BLaER1 treated with 17β-estradiol and CSF1 and Interleukin-3, amounts not matched to agents 10 nM and 100 nM (cell line): ENCODE results near the gene ZFAND2B.
A peak's percentile ranks its signal among the peaks of the same experiment; 100 is the strongest.

Experiments
- H3K27ac ChIP-seq, 11 experiments: shearing (Covaris generic); formaldehyde crosslinking; 2 replicates each; pipeline ENCODE4 v1.8.1; 2022
- H3K27me3 ChIP-seq, 11 experiments: shearing (Covaris generic); formaldehyde crosslinking; 2 replicates each; pipeline ENCODE4 v1.8.1; 2022
- H3K36me3 ChIP-seq, 11 experiments: shearing (Covaris generic); formaldehyde crosslinking; 2 replicates each; pipeline ENCODE4 v1.8.1; 2022
- H3K4me1 ChIP-seq, 10 experiments: shearing (Covaris generic); formaldehyde crosslinking; 2 replicates each; pipeline ENCODE4 v1.8.1; 2022
- H3K4me2 ChIP-seq, 11 experiments: shearing (Covaris generic); formaldehyde crosslinking; 2 replicates each; pipeline ENCODE4 v1.8.1; 2022
- H3K4me3 ChIP-seq, 10 experiments: shearing (Covaris generic); formaldehyde crosslinking; 2 replicates each; pipeline ENCODE4 v1.8.1; 2022
- H3K9ac ChIP-seq, 11 experiments: shearing (Covaris generic); formaldehyde crosslinking; 2 replicates each; pipeline ENCODE4 v1.8.1; 2022
- H3K9me3 ChIP-seq, 11 experiments: shearing (Covaris generic); formaldehyde crosslinking; replicated peaks in 1 of 11; 2 replicates each; pipeline ENCODE4 v1.8.1; 2022
- H4K20me1 ChIP-seq, 11 experiments: shearing (Covaris generic); formaldehyde crosslinking; 2 replicates each; pipeline ENCODE4 v1.8.1; 2022
- Cebpa-rat ChIP-seq, 11 experiments: shearing (Covaris generic); IDR thresholded peaks; 2 replicates each; pipeline ENCODE4 v1.8.1; 2022

ZFAND2B gene, protein sequence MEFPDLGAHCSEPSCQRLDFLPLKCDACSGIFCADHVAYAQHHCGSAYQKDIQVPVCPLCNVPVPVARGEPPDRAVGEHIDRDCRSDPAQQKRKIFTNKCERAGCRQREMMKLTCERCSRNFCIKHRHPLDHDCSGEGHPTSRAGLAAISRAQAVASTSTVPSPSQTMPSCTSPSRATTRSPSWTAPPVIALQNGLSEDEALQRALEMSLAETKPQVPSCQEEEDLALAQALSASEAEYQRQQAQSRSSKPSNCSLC

DNA sequence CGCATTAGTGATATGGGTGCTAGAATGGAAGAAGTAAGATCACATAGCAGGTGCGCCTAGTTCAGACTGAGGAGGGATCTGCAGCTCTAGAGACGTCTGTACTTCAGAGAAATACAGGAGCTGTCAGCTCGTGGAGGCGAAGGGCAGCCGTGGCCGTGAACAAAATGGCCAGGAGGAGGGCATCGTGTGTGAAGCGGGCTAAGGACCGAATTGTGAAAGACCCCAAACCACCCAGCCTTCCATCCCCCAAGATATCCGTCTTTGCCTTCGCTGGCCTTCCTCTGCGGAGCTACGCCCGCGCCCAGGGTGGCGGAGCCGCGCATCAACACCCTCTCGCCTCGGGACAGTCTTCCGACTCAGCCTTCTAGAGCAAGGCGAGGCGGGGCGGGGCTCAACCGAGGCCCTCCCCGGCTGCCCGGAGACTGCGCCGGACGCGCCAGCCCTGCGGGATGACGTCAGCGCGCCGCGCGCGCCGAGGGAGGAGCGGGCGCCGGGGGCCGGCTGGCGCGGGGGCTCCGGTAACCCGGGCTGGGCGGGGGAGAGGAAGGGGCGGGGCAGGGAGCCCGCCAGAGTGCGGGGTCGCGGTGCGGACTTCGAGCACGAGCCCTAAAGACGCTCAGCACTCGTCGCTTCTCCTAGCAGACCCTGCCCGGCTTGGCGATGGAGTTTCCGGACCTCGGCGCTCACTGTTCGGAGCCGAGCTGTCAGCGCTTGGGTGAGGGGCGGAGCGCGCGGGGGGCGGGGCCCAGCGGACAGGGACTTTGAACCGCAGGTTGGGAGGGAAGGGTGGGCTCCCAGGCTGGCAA lies at the start of gene ZFAND2B:
Gene ZFAND2B (plus strand): TSS at position 455 of the 806 bp plus-strand sequence. CDS start 206 bp downstream, at position 661.
- peak within 1 kb of the TSS; percentile 65 to 81 (median 76) for H3K27ac ChIP-seq
- H3K9ac ChIP-seq = peak within 1 kb of the TSS; percentile 74 to 84 (median 77)
- no peak for TF ChIP-seq Cebpa-rat (IDR thresholded peaks at IDR 0.05)
- H3K4me1 ChIP-seq = peaks cover 40 to 51% (median 45%) of the 10 kb centered on the region in 10 experiments
- peaks cover 21 to 40% (median 32%) of the 10 kb centered on the region in 11 experiments; a peak in 21 of 22 replicates for H3K36me3 ChIP-seq
- peak within 1 kb of the TSS; percentile 90 to 97 (median 95) for H3K4me2 ChIP-seq
- peaks cover 0 to 5% (median 0%) of the 10 kb centered on the region in 11 experiments; a peak in 2 of 22 replicates for H3K9me3 ChIP-seq
- no peaks in the 10 kb centered on the region for H3K27me3 ChIP-seq
- peak within 1 kb of the TSS; percentile 51 to 74 (median 62) for H3K4me3 ChIP-seq
- H4K20me1 ChIP-seq = peaks cover 0 to 25% (median 6%) of the 10 kb centered on the region in 11 experiments; a peak in 9 of 22 replicates

DNA sequence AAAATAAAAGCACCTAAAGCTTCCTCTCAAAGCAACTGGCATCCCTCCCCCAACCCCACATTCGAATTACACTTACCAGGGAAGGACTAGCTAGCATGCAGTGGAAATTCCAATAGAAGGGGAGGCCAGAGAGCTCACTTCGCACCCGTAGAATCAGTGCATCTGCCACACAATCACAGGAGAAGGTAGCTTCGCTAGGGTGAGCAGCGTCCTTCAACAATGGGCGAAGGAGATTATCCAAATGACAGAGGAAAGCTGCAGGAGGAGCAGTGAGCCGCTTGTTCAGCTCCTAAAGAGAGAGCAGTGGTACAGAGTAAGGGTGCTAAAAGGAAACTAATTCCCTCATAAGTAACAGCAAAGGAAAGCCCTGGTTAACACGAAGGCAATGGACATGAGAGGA lies 49.2 kb upstream of the ZFAND2B start:
- H4K20me1 ChIP-seq = peaks cover 0 to 29% (median 0%) of the 10 kb centered on the region in 11 experiments; a peak in 7 of 22 replicates
- H3K9ac ChIP-seq = peak overlapping the region in 3 of 11 experiments; percentile 3 to 47 (median 6); a peak in 4 of 22 replicates
- TF ChIP-seq Cebpa-rat (IDR thresholded peaks at IDR 0.05) = no peak
- no peak overlapping the region for H3K4me3 ChIP-seq
- no peak overlapping the region for H3K27ac ChIP-seq
- H3K4me1 ChIP-seq = peaks cover 11 to 15% (median 14%) of the 10 kb centered on the region in 10 experiments
- H3K27me3 ChIP-seq = no peaks in the 10 kb centered on the region
- H3K36me3 ChIP-seq = peaks cover 17 to 53% (median 36%) of the 10 kb centered on the region in 11 experiments; a peak in 21 of 22 replicates
- H3K4me2 ChIP-seq = no peak overlapping the region
- no peaks in the 10 kb centered on the region for H3K9me3 ChIP-seq

DNA sequence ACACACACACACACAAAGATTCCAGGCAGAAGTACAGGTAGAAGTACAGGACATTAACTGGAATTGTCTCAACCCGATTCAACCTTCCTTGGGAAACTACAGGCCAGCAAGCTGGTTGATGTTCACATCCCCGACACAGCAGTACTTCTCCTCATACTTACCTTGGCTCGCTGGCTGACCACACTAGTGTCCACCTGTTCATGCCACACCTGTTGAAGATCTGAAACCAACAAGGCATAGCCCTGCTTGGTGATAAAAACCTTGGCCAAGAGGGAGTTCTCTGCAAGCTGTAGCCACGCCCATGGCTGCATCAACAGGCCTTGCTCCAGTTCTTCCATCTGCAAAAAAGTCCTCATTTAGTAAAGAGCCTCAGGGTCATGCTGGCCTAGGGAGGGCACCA lies 48.6 kb upstream of the ZFAND2B start:
- no peaks in the 10 kb centered on the region for H3K9me3 ChIP-seq
- H3K4me2 ChIP-seq = no peak overlapping the region
- H4K20me1 ChIP-seq = peaks cover 0 to 29% (median 0%) of the 10 kb centered on the region in 11 experiments; a peak in 7 of 22 replicates
- peaks cover 15 to 47% (median 33%) of the 10 kb centered on the region in 11 experiments; a peak in 21 of 22 replicates for H3K36me3 ChIP-seq
- H3K4me3 ChIP-seq = no peak overlapping the region
- peaks cover 11 to 15% (median 14%) of the 10 kb centered on the region in 10 experiments for H3K4me1 ChIP-seq
- 0 out of 22 replicates have a peak overlapping the region, but pooled peaks of 1 of the 11 experiments have one; percentile 3 for H3K9ac ChIP-seq
- H3K27ac ChIP-seq = no peak overlapping the region
- no peaks in the 10 kb centered on the region for H3K27me3 ChIP-seq
- no peak for TF ChIP-seq Cebpa-rat (IDR thresholded peaks at IDR 0.05)

DNA sequence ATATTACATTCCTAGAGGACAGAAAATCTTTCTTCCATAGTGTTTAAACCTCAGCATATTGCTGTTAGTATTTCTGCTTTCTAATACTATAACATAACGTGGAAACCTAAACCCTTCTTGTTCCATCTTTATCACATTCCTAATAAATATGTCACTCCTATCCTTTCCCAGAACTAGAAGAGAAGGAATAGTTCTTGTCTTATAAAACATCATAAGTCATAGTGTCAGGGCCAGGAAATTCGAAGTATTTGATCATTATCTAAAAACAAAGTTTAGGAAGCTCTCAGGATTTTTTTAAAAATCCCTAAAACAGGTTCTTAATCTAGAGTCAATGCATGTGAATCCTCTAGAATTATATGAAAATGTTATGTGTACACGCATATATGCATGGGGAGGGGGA lies 48.0 kb upstream of the ZFAND2B start:
- no peak overlapping the region for H3K4me2 ChIP-seq

DNA sequence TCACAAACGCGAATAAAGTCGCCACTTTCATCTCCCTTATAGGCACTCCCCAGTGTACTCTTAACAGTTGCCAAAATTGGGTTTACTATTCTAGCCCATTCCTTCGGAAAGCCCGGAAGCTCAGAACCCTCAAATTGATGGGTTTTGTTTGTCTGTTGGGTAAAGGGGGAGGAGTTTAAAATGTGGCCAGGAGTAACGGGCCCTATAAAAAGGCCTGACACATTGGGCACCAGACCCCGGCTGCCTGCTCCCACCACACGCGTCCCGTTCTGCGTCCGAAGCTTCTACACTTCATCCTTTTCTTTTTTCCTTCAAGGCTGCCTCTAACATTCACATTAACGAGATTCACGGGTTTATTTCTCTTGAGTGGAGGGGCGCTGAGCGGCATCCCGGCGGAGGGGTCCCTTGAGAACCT lies 46.8 kb upstream of the ZFAND2B start:
- H3K9me3 ChIP-seq = no peaks in the 10 kb centered on the region
- H3K9ac ChIP-seq = peak overlapping the region; percentile 77 to 94 (median 88)
- peaks cover 15 to 31% (median 23%) of the 10 kb centered on the region in 11 experiments; a peak in 21 of 22 replicates for H3K36me3 ChIP-seq
- peak overlapping the region in 4 of 11 experiments; percentile 82 to 94 (median 89); a peak in 3 of 22 replicates for H3K27ac ChIP-seq
- peak overlapping the region; percentile 59 to 98 (median 89) for H3K4me2 ChIP-seq
- H3K27me3 ChIP-seq = no peaks in the 10 kb centered on the region
- peaks cover 0 to 29% (median 0%) of the 10 kb centered on the region in 11 experiments; a peak in 7 of 22 replicates for H4K20me1 ChIP-seq
- no peak for TF ChIP-seq Cebpa-rat (IDR thresholded peaks at IDR 0.05)
- H3K4me3 ChIP-seq = peak overlapping the region; percentile 56 to 75 (median 66)
- H3K4me1 ChIP-seq = peaks cover 11 to 15% (median 14%) of the 10 kb centered on the region in 10 experiments

More for the DNA sequence above, 48.0 kb upstream of the ZFAND2B start:
- H3K9me3 ChIP-seq = no peaks in the 10 kb centered on the region
- no peak overlapping the region for H3K4me3 ChIP-seq
- H3K4me1 ChIP-seq = peaks cover 11 to 15% (median 14%) of the 10 kb centered on the region in 10 experiments
- H3K36me3 ChIP-seq = peaks cover 15 to 41% (median 28%) of the 10 kb centered on the region in 11 experiments; a peak in 21 of 22 replicates
- no peak overlapping the region for H3K27ac ChIP-seq
- H3K27me3 ChIP-seq = no peaks in the 10 kb centered on the region
- peaks cover 0 to 29% (median 0%) of the 10 kb centered on the region in 11 experiments; a peak in 7 of 22 replicates for H4K20me1 ChIP-seq
- 0 out of 22 replicates have a peak overlapping the region, but pooled peaks of 2 of the 11 experiments have one; percentile 3 to 21 for H3K9ac ChIP-seq
- no peak for TF ChIP-seq Cebpa-rat (IDR thresholded peaks at IDR 0.05)

DNA sequence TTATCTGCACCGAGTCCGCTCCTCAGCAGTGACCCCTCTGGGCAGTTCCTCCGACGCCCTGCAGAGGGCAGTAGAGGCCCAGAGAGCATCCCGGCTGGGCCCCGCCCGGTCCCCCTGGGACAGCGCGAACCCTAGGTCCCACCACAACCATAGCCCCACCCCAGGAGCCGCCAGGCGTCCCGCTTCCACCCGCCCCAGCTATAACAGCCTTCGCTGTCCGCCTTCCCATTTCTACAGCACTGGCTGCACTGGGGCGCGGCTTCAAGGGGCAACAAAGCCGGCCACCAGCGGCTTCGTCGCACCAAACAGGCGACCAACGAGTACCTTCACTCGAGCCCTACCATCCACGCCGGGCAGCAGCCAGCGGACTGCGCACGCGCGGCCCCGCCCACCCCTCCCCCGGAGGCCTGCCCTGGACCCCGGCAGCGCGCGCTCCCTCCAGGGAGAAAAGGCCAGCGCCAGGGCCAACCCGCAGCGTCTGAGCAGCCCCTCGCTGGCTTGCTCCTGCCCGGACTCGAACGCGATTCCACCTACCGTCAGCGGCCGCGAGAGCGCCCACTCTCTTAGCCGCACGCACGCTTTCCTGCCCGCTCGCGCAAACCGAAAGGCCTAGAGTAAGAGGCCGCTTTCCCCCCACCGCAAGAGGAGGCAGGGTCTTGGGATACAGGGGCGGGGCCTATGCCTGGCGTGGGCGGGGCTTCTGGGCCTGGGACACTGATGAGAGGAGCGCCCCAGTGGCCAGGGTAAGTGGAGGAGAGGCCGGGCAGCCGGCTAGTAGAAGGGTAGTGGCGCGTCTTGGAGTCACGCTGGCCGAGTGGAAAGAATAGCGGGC lies 46.2 kb upstream of the ZFAND2B start, which contains the start of gene NHEJ1:
Gene NHEJ1 (minus strand): TSS at position 630 of the 832 bp plus-strand sequence. CDS start 2,453 bp downstream, outside the sequence.
- H4K20me1 ChIP-seq = peaks cover 0 to 29% (median 0%) of the 10 kb centered on the region in 11 experiments; a peak in 7 of 22 replicates
- peak within 1 kb of the TSS; percentile 63 to 94 (median 83); a peak in 21 of 22 replicates for H3K27ac ChIP-seq
- peaks cover 11 to 15% (median 14%) of the 10 kb centered on the region in 10 experiments for H3K4me1 ChIP-seq
- no peak for TF ChIP-seq Cebpa-rat (IDR thresholded peaks at IDR 0.05)
- no peaks in the 10 kb centered on the region for H3K27me3 ChIP-seq
- peaks cover 15 to 34% (median 24%) of the 10 kb centered on the region in 11 experiments; a peak in 21 of 22 replicates for H3K36me3 ChIP-seq
- no peaks in the 10 kb centered on the region for H3K9me3 ChIP-seq
- H3K9ac ChIP-seq = peak within 1 kb of the TSS; percentile 77 to 94 (median 88)
- peak within 1 kb of the TSS; percentile 59 to 98 (median 89) for H3K4me2 ChIP-seq
- peak within 1 kb of the TSS; percentile 56 to 75 (median 66) for H3K4me3 ChIP-seq

DNA sequence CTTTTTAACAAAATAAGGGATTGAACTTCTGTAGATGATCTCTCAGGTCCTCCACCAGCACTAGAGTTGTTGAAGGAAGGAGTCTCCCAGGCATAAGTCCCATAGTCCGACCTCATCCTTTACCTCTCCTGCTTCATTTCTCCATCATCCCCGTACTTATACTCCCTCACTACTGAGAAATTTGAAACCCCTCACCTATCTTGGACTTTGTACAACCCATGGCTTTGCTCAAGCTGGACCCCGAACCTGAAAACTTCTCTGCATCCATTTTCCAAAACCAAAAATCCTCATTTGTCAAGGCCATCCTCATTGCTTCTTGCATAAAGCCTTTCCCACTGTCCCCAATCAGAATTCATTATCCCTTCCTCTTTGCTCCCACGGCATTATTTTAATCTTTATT lies 45.5 kb upstream of the ZFAND2B start:
- peak overlapping the region; percentile 59 to 98 (median 80) for H3K4me2 ChIP-seq
- H3K4me3 ChIP-seq = peak overlapping the region; percentile 56 to 75 (median 66)
- H3K4me1 ChIP-seq = peaks cover 11 to 15% (median 14%) of the 10 kb centered on the region in 10 experiments
- H3K27ac ChIP-seq = peak overlapping the region in 6 of 11 experiments; percentile 83 to 94 (median 90); a peak in 10 of 22 replicates
- TF ChIP-seq Cebpa-rat (IDR thresholded peaks at IDR 0.05) = no peak
- no peaks in the 10 kb centered on the region for H3K27me3 ChIP-seq
- no peaks in the 10 kb centered on the region for H3K9me3 ChIP-seq
- H3K36me3 ChIP-seq = peaks cover 11 to 32% (median 20%) of the 10 kb centered on the region in 11 experiments; a peak in 21 of 22 replicates
- H4K20me1 ChIP-seq = peaks cover 0 to 29% (median 0%) of the 10 kb centered on the region in 11 experiments; a peak in 6 of 22 replicates
- peak overlapping the region; percentile 77 to 94 (median 88); a peak in 20 of 22 replicates for H3K9ac ChIP-seq
